BJ (cell line): ENCODE results near the gene POTEI. TPM values are rescaled to one million over a fixed set of nuclear protein-coding genes. Genes with fewer than 3 reads are reported as not detected.
"Not testable (repeated sequence)": the region's sequence is repeated elsewhere in the genome, so short reads cannot be mapped to it uniquely, and the experiment has no call there.

Experiments used
- CTCF ChIA-PET: fragments of 350-600 bp; formaldehyde crosslinking; extraction: SDS; loops from one replicate; lab custom pipeline; 2021; ENCODE audit warnings: antibody characterized with exemption, inconsistent platforms; lab: Yijun Ruan, JAX
- POLR2A ChIA-PET: fragments of 300-600 bp; sonication (Branson Sonifier 250); formaldehyde crosslinking; extraction: SDS; loops from one replicate; lab custom pipeline; 2021; ENCODE audit warnings: antibody characterized with exemption; lab: Charles Lee
- DNase-seq: peaks from one replicate; pipeline ENCODE4 v3.0.0-alpha.2; 2011; ENCODE audit warnings: low read depth
- H3K27me3 ChIP-seq: 2 replicates; pipeline ENCODE4 v1.6.0; 2011; ENCODE audit warnings: low read length; ENCODE audit not compliant: control insufficient read depth, insufficient read depth
- H3K36me3 ChIP-seq: 2 replicates; pipeline ENCODE4 v1.5.1; 2011; ENCODE audit warnings: low read length; ENCODE audit not compliant: control insufficient read depth, insufficient read depth
- H3K4me3 ChIP-seq: 2 replicates; pipeline ENCODE4 v1.5.1; 2011; ENCODE audit warnings: low read depth, mild to moderate bottlenecking, control low read depth, low read length
- polyA minus RNA-seq: library from RNA; depleted of rRNA, polyadenylated mRNA; stranded (reverse); fragments of >200 nt; gene quantifications from 2 replicates; pipeline ENCODE4 v1.2.3, GENCODE V29; 2011; rRNA and poly(A)+ RNA removed
- polyA plus RNA-seq: library from polyadenylated mRNA; depleted of rRNA; stranded (reverse); fragments of >200 nt; gene quantifications from 2 replicates; pipeline ENCODE4 v1.2.3, GENCODE V29; 2011; rRNA removed

POTEI gene
- polyA plus RNA-seq (not detected in 2 replicates), polyA minus RNA-seq (not detected in 2 replicates)

DNA sequence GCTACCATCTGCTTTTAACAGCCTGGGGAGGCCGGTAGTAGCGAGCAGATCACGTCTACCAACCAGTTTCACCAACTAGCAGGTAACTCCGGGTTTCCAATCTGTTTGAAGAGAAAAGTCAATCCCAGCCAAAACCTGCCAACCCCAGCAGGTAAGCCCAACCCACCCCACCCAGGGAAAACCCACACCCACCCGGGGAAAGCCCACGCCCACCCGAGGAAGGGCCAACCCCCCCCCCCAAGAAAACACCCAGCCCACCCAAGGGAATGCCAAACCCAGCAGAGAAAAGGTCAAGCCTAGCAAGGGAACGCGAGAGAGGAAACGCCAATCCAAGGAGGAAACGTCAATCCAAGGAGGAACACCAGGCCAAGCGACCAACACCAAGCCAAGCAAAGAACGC, at the start of gene POTEI:
TSS of gene POTEI (minus strand) at position 101 of the 400 bp plus-strand sequence. CDS start at position 8, 93 bp downstream.
- POLR2A ChIA-PET, DNase-seq, H3K36me3 ChIP-seq, CTCF ChIA-PET, H3K27me3 ChIP-seq, H3K4me3 ChIP-seq: not testable (repeated sequence)

DNA sequence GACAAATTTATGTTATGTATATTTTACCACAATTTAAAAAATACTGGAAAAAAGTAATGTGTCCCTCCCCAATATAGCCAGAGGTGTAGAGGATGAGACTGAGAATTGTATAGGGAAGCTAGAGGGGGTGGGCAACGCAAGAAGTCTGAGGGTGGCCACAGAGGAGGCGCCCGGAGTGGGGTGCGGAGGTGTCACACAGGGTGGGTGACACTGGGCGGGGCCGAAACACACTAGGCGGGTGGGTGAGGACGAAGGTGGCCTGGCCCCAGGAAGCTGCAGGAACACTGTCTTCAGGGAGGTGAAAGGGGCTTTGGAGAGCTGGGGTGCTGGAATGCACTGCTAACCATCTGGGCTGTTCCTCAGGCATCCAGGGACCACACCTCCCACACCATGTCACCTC, 47.3 kb upstream of the POTEI start:
- H3K4me3 ChIP-seq, H3K36me3 ChIP-seq, DNase-seq, POLR2A ChIA-PET, H3K27me3 ChIP-seq, CTCF ChIA-PET: not testable (repeated sequence)

DNA sequence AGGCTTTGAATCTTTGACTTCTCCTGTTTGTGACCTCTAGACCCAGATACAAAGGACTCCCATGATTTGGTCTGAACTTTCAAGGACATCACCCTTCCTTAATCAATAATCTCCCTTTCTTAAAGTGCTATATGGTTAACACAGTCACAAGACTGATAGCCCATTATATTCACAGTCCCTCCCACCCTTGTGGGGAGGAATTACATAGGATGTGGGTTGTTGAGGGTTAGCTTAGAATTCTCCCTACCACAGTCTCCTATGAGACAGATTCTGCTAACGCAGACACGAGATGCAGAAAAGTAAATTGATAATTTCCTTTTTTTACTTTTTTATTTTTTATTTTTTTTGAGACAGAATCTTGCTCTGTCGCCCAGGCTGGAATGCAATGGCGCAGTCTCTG, 45.0 kb upstream of the POTEI start:
- POLR2A ChIA-PET, H3K4me3 ChIP-seq, DNase-seq, H3K36me3 ChIP-seq, CTCF ChIA-PET, H3K27me3 ChIP-seq: not testable (repeated sequence)

DNA sequence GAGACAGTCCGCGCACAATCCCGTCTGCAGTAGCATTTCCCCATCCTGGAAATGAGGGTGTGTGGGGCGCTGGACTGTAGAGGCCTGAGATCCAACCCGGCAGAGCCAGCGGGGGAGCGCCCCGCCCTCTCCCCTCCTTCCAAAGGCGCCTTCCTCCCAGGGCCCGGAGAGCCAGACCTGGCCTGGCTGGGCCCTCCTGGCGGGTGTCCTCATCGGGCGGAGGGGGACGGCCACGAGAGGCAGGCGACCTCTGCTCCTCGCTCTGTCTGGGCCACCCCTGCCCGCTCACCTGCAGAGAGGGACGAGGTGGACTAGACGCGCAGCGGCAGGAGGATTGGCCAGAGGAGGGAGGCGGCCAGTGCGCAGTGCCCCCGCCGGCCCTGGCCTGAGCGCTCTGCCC, 40.3 kb upstream of the POTEI start:
- H3K4me3 ChIP-seq, CTCF ChIA-PET, POLR2A ChIA-PET, H3K36me3 ChIP-seq, H3K27me3 ChIP-seq, DNase-seq: not testable (repeated sequence)

DNA sequence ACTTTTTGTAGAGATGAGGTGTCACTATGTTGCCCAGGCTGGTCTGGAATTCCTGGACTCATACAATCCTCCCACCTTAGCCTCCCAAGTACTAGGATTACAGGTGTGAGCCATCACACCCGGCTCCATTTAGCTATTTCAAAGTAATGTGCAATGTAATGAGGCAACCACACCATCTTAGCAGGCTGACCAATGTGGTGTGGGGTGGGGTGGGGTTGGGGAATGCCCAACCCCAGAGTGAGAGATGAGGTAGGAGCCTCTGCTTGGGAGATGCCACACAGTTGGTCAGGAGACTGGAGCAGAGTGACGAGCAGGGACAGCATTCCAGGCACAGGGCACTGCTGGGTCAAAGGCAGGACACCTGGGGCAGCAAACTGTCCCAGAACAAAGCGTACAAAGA, 39.3 kb upstream of the POTEI start:
- H3K27me3 ChIP-seq, H3K4me3 ChIP-seq, DNase-seq, CTCF ChIA-PET, POLR2A ChIA-PET, H3K36me3 ChIP-seq: not testable (repeated sequence)

DNA sequence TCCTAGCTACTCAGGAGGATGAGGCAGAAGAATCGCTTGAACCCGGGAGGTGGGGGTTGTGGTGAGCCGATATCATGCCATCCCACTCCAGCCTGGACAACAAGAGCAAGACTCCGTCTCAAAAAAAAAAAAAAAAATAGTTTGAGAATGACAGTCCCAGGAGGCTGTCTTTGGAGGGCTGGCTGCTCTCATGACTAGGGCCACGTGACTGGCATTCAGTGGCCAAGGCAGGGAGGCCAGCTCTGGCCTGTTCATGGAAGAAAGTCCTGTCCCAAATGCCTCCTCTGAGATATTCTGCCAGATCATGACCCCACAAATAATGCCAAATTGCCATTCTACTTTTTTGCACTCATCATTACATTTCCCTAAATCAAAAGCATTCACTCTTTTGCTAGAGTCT, 35.9 kb upstream of the POTEI start:
- DNase-seq, CTCF ChIA-PET, H3K27me3 ChIP-seq, H3K36me3 ChIP-seq, POLR2A ChIA-PET, H3K4me3 ChIP-seq: not testable (repeated sequence)

DNA sequence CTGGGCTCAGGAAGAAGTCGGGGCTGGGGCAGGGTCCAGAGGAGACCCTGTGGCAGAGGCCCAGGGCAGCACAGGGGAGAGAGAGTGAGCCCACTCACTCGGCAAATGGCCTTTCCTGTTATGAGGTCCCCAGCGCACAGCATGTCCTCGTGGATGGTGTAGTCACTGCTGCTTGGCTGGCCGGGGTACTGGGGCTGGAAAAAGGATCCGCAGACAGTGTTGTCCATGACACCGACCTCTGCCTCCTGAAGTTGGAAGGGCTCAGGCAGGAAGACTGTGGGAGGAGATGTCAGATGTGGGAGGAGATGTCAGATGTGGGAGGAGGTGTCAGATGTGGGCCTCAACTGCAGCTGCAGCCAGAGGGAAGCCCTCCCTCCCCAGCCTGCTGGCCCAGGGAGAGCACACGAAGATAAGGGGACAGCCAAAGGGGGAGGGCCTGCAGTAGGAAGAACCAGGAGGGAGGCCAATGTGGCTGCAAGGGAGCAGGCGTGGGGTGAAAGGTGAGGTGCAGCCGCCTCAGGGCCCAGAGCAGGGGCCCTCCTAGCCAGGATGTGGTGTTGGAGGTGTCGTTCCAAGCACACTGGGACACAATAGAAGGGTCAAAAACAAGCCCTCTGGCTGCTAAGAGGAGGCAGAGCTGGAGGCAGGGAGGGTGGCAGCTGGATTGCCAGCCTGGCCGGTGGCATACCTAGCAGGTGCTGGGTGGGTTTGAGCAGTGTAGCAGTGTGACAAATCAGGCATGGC, 34.8 kb upstream of the POTEI start:
- H3K4me3 ChIP-seq, CTCF ChIA-PET, DNase-seq, H3K36me3 ChIP-seq, H3K27me3 ChIP-seq, POLR2A ChIA-PET: not testable (repeated sequence)

DNA sequence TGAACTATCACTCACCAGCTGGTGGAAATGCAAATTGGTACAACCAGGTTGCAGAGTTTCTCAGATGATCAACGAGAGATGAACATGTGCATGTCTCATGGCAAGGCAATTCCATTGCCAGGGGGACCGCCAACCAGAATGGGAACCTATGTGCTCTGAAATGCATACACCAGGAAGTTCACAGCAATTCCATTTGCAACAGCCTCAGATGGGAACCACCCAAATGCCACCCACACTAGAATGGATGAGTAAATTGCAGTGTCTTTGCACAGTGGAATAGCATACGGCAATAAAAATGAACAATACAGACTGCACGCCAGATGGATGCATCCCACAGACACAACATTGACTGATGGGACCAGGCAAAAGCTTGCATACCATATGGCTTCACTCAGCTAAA, 33.7 kb upstream of the POTEI start:
- CTCF ChIA-PET, H3K36me3 ChIP-seq, DNase-seq, POLR2A ChIA-PET, H3K27me3 ChIP-seq, H3K4me3 ChIP-seq: not testable (repeated sequence)

DNA sequence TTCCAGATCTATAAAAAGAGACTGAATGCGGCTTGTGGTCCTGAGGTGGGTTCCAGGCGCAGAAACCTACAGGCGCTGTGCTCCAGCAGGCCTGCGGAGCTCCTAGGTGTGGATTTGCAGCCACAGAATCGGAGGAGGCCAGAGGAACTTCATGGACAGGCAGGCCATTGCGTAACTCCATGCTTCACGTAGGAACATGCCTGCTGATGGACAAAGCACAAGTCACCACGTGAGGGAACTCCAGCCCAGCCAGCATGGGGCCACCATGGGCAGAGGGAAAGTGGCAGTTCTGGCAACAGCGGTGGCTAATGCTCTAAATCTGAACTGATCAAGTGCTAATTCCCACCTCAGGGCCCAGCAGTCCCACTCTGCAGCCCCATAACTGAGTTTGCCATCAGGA, 29.1 kb upstream of the POTEI start:
- DNase-seq, H3K27me3 ChIP-seq, POLR2A ChIA-PET: not testable (repeated sequence)

DNA sequence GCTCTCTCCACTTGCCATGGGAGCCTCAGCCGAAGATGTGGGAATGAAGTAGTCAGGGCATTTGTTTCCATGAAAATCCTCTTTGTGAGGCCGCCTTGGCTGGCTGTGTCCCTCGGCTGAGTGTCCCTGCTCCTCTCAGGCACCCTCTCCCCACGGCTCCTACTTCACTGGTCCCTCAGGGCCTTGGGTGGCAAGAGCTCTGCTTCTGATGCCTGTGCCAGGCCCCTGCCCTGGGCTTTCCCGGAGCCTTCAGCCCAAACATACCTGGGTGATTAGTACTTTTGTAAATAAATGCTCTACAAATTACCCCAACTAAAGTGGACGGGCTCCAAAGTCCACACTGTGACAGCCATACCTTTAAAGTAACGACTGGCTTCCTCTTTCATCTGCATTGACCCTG, 27.5 kb upstream of the POTEI start:
- H3K4me3 ChIP-seq, DNase-seq, CTCF ChIA-PET, H3K36me3 ChIP-seq, H3K27me3 ChIP-seq, POLR2A ChIA-PET: not testable (repeated sequence)

More for the DNA sequence above, 29.1 kb upstream of the POTEI start:
- H3K4me3 ChIP-seq, CTCF ChIA-PET, H3K36me3 ChIP-seq: not testable (repeated sequence)

DNA sequence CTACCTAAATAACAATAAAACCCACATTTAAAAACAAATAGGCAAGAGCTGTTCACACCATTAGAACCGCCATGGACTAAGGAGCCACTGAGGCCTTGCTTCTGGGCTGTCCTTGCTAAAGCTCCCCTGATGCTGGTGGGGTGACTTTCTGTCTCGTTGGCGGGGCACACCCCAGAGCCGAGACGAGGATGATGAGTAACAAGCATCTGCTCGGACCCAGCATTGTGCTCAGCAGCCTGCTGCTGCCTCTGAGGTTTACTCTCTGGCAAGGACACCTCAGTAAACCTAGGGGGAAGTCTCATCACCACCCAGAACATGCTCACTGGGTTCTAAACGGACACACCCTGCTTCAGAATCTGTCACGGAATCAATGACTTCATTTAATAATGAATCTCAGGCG, 22.5 kb upstream of the POTEI start:
- H3K27me3 ChIP-seq, CTCF ChIA-PET, POLR2A ChIA-PET, H3K4me3 ChIP-seq, DNase-seq, H3K36me3 ChIP-seq: not testable (repeated sequence)

DNA sequence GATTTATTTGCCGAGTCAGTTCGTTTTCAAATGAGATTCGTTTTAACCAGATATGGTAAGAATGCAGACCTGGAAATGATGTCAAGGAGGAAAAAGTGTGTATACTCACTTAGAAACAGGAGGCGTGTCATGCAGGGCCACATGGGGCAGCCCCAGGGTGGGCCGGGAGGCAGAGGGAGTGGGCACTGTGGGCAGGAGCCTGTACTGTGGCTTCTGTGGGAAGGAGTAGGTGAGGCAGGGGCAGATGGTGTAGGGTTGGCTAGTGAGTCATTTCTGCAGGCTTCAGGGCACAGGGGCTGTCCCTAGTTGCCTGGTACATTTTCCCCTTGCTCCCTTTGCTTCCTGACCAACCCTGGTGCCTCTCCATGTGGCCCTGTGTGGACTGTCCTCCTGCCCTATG, 22.1 kb upstream of the POTEI start:
- POLR2A ChIA-PET, H3K27me3 ChIP-seq, H3K36me3 ChIP-seq, DNase-seq, CTCF ChIA-PET, H3K4me3 ChIP-seq: not testable (repeated sequence)

DNA sequence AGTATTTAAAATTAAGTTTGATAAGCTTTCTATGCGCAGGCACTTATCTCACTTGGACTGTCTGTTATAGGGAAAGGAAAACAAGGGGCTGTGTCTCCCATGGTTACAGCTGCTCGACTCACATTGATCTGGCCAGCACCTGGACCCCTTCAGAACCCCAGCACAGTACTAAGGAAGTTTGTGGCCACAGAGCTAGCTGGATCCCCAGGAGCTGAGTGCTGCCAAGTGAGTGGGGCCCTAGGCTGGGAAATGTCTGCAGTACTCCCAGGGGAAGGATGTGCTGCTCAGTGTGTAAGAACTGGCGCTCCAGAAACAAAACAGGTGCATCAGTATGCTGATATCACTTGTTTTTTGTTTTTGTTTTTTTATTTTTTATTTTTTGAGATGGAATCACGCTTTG, 21.1 kb upstream of the POTEI start:
- H3K27me3 ChIP-seq, POLR2A ChIA-PET, CTCF ChIA-PET, DNase-seq, H3K36me3 ChIP-seq, H3K4me3 ChIP-seq: not testable (repeated sequence)
